Mucosa of descending colon (tissue), 3 donors: ENCODE data around the gene TRAK1. TPM values are rescaled to one million over a fixed set of nuclear protein-coding genes. Genes with fewer than 3 reads are reported as not detected.

ENCODE experiments used
- ATAC-seq: fragments of 200-7000 bp; cut with Tn5 transposase; one replicate; pipeline ENCODE4 v1.9.1; 2020; ENCODE audit warnings: mild to moderate bottlenecking, moderate library complexity
- DNase-seq, 3 donors: peaks; one replicate each; pipeline ENCODE4 v3.0.0-alpha.2; 2020
- H3K36me3 ChIP-seq: fragments of 200-600 bp; one replicate; pipeline ENCODE4 v1.8.0; 2021; ENCODE audit warnings: low read depth, mild to moderate bottlenecking
- H3K4me1 ChIP-seq: fragments of 200-600 bp; one replicate; pipeline ENCODE4 v1.8.0; 2021; ENCODE audit warnings: low read depth, mild to moderate bottlenecking
- H3K4me3 ChIP-seq: fragments of 200-600 bp; one replicate; pipeline ENCODE4 v1.8.0; 2021; ENCODE audit warnings: mild to moderate bottlenecking
- H3K9me3 ChIP-seq: fragments of 200-600 bp; one replicate; pipeline ENCODE4 v1.8.0; 2021; ENCODE audit warnings: mild to moderate bottlenecking
- intact Hi-C, 2 donors: fragments of 100-400 bp; cut with DNase I in 1 of 2; cut with micrococcal nuclease in 1 of 2; formaldehyde crosslinking; loops; one replicate each; pipeline versions ENCODE4 v1.11.0 to v1.11.1; 2022; cut with DNase I, micrococcal nuclease
- total RNA-seq, 3 donors: library from RNA; stranded (reverse); fragmentation: NEBNext Ultra II Directional in 2 of 3; extraction: Animal tissue kit (Norgen Biotek cat#: 25700) in 2 of 3; gene quantifications; one replicate each; pipeline versions ENCODE4 v1.2.1 to v1.2.4, GENCODE V29; 2021 to 2023
- TF ChIP-seq, protein P1 (sequence below): fragments of 200-600 bp; IDR thresholded peaks from one replicate; pipeline ENCODE4 v1.8.0; 2022; ENCODE audit warnings: antibody characterized with exemption, mild to moderate bottlenecking
- donor health status: DM: no; HTN: no; CAD: no; lungs with moderate emphysema.
- donor health status: DM: no; HTN: no; CAD: no.
- donor health status: DM: no; HTN: yes; CAD: no.

Gene TRAK1
- total RNA-seq, 3 donors from 2014 or later = 61.8 to 104 (median 83.4) TPM

DNA sequence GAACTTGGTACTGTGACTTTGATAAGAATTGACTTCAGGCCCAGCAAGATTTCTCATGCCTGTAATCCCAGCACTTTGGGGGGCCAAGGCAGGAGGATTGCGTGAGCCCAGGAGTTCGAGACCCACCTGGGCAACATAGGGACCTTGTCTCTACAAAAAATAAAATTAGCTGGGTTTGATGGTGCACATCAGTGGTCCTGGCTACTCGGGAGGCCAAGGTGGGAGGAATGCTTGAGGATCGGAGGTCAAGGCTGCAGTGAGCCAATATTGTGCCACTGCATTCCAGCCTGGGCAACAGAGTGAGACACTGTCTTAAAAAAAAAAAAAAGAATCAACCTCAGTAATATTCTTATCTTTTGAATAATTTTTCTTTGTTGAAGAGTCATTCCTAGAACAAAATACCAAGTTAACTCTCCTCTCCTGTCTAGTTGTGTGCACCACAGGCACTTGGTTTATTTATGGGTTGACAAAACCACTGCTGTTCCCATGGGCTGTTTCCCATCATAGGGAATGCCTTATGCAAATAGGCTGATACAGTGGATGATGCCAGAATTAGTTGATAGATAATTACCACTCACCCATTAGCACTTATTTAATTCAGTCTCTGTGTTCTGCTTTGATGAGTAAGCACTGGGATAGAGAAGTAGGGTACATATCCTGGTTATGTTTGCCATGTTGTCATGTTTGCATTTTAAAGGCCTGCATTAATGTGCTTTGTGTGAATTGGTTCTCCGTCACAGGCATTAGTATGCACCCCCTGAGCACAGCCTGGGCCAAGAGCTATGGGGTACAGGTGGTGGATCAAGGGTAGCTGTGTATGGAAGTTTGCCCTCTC is 32.9 kb downstream of the TRAK1 start:
- no peak for DNase-seq
- no peak for ATAC-seq
- intact Hi-C loops = no loop called here
- TF ChIP-seq, protein P1, sequence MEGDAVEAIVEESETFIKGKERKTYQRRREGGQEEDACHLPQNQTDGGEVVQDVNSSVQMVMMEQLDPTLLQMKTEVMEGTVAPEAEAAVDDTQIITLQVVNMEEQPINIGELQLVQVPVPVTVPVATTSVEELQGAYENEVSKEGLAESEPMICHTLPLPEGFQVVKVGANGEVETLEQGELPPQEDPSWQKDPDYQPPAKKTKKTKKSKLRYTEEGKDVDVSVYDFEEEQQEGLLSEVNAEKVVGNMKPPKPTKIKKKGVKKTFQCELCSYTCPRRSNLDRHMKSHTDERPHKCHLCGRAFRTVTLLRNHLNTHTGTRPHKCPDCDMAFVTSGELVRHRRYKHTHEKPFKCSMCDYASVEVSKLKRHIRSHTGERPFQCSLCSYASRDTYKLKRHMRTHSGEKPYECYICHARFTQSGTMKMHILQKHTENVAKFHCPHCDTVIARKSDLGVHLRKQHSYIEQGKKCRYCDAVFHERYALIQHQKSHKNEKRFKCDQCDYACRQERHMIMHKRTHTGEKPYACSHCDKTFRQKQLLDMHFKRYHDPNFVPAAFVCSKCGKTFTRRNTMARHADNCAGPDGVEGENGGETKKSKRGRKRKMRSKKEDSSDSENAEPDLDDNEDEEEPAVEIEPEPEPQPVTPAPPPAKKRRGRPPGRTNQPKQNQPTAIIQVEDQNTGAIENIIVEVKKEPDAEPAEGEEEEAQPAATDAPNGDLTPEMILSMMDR = no peak
- Histone ChIP-seq H3K9me3 (no peaks in the 10 kb centered on the region), H3K36me3 (no peaks in the 10 kb centered on the region), H3K4me1 (peaks cover 4% of the 10 kb centered on the region), H3K4me3 (no peak overlapping the region)

DNA sequence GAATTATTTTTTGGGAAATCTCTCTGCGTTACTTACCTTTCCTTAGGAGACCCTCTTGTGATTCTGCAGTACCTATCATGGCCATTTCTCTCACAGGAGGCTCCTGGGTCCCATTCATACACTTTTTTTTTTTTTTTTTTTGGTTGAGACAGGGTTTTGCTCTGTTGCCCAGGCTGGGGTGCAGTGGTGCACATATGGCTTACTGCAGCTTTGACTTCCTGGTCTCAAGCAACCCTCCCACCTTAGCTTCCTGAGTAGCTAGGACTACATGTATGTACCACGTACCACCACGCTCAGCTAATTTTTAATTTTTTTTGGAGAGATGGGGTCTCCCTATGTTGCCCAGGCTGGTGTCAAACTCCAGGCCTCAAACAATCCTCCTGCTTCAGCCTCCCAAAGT is 36.1 kb downstream of the TRAK1 start:
- Histone ChIP-seq H3K9me3 (no peaks in the 10 kb centered on the region), H3K4me3 (no peak overlapping the region), H3K36me3 (no peaks in the 10 kb centered on the region), H3K4me1 (peaks cover 2% of the 10 kb centered on the region)
- ATAC-seq (no peak), DNase-seq (no peak)
- intact Hi-C loops = no loop called here
- TF ChIP-seq, protein P1 = no peak

DNA sequence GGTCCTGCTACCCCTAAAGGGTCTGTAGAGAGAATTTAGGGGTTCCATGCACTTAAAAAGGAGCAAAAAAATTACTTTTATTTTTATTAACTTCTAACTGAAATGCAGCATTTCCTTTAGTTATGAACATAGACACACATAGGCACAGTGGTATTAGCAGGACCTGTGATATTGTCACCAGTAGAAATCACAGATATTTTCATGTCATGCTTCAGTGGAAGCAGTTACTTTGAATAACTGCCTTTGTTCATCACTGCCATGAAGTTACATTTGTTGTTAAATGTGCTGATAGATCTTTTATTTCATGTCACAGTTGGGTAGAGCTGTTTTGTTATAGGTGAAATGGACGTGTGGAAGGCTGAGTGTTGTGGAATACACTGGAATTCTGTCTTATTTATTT is 37.4 kb downstream of the TRAK1 start:
- no peak for DNase-seq
- no peak for ATAC-seq
- H3K9me3 ChIP-seq = no peaks in the 10 kb centered on the region
- intact Hi-C loops = no loop called here
- no peaks in the 10 kb centered on the region for H3K36me3 ChIP-seq
- H3K4me1 ChIP-seq = peaks cover 2% of the 10 kb centered on the region
- no peak overlapping the region for H3K4me3 ChIP-seq
- TF ChIP-seq, protein P1 = no peak

DNA sequence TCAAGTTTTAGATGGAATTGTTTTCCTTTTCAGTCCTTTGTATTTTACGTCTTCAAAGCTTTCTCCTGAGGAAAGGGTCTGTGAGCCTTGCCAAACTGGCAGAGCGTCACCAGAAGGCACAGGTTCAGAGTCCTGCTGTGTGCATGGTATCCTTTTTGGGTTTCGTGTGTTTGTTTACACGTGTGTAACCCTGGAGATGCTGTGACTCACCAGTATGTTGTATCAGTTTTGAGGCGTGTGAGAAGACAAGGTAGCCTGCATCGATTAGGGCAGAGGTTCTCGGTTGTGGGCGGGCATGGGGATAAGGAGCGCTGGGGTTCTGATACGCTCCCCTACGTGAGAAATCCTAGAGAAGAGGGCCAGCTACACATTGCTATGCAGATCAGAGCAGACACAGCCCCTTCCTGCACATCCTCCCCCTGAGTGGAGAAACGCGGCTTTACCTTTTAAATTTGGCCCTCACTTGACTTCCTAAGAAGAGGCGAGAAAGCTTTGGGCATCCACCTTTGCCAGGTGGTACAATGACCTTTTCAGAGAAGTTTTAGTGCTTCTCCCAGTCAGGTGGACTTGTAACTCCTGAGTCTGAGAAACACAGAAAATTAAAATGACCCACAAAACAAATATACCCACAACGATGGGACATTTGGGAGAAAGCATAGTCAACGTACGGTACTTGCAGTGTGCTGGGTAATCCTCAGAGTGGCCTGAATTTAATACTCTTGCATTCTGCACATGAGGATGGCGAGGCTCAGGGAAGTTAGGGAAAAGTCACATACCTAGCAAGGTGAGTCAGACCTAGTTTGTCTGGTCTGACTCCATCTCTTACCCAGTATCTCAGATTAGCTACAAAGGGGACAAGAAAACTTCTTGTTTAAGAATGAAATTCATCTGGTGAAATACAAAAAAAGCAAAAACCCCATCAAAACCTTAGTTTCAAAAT is 38.1 kb downstream of the TRAK1 start:
- ATAC-seq (peak; percentile 67), DNase-seq (no peak)
- Histone ChIP-seq H3K4me1 (peaks cover 5% of the 10 kb centered on the region), H3K4me3 (no peak overlapping the region), H3K9me3 (no peaks in the 10 kb centered on the region), H3K36me3 (no peaks in the 10 kb centered on the region)
- TF ChIP-seq, protein P1 = no peak
- intact Hi-C loops = no loop called here

DNA sequence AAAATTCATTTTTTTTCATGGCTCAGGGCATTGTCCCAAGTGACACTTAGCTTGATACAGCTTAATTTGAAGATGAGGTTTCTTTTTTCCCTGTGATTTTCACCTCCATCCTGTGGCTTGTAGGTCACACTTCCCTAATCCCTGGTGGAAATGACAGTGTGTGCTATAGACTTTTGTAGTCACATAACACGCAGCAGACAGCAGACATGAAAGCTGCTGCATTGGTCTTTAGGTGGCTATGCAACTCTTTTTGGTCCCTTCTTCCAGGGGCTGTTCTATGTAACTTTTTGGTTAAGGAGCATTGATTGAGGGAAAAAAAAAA is 38.8 kb downstream of the TRAK1 start:
- DNase-seq = no peak
- no peak for ATAC-seq
- Histone ChIP-seq H3K4me1 (peaks cover 9% of the 10 kb centered on the region), H3K9me3 (no peaks in the 10 kb centered on the region), H3K36me3 (no peaks in the 10 kb centered on the region), H3K4me3 (no peak overlapping the region)
- intact Hi-C loops = no loop called here
- TF ChIP-seq, protein P1 = no peak
